Measurements from ENCODE around the gene SERPINE2.

GRCh38 chr2:224023188-224023587 lies 15.9 kb downstream of the SERPINE2 start:
- no peak for TF ChIP-seq POLR2A (IDR thresholded peaks at IDR 0.05)
- no peak for TF ChIP-seq CTCF (IDR thresholded peaks at IDR 0.05)
